Ureter (tissue), 1 donor: ENCODE data around the gene DCTN4. TPM values are rescaled to one million over a fixed set of nuclear protein-coding genes. Genes with fewer than 3 reads are reported as not detected.
"Not testable (repeated sequence)": the region's sequence is repeated elsewhere in the genome, so short reads cannot be mapped to it uniquely, and the experiment has no call there.

ENCODE experiments used
- DNase-seq: peaks from one replicate; pipeline ENCODE4 v3.0.0-alpha.2; 2020; ENCODE audit warnings: low spot score
- total RNA-seq: library from RNA; stranded (reverse); gene quantifications from one replicate; pipeline ENCODE4 v1.2.4, GENCODE V29; 2023
- donor health status: DM: yes; HTN: yes; CAD: no.

DCTN4 gene
- total RNA-seq = 93.0 TPM

DNA sequence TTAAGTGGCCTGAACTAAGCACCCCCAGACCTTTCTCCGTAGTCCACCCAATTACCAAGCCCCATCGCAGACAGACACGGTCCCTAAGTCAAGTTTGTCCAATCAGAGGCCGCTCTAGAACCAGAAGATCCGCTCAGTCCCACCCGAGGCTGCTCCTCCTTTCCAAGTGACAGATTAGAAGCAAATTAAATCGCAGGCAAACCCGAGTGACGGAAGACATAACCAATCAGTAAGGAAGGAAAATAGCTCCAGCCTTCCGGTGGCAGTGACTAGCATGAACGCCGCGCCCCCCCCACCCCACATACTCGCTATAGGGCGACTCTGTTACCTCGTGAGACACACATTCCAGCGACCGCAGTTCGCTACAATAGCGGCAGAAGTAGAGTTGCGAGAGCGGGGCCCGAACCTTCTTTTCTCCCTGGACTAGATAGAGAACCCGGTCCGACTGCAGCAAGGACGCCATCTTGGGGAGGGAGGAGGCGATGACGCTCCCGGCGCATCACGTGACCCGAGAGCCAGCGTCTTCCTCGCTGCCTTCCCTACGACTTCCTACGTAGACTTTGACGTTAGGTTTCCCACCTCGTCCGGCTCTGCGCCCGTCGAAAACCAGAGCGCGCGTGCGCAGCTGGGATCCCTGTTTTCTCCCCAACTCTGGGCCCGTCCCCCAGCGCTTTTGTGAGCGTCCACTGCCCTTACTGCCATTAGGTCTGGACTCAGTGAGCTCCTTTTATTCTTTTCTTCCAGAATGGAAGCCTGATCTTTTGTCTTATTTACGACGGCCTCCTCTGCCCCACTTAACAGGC is at the start of gene DCTN4:
Gene DCTN4 (minus strand): TSS at position 487 of the 803 bp plus-strand sequence. CDS start 24 bp downstream, at position 463.
- DNase-seq = peak; percentile 96

DNA sequence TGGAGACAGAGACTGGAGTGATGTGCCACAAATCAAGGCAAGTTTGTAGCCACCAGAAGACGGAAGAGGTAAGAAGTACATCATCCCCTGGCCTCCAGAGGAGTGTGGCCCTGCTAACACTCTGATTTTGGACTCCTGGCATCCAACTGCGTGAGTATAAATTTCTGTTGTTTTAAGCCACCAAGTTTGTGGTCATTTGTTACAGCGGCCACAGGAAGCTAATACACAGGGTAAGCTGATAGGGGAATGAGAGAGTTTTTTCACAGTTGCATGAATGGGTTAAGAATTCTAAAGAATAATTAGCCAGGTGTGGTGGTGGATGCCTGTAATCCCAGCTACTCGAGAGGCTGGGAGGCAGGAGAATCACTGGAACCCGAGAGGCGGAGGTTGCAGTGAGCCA is 45.6 kb upstream of the DCTN4 start:
- DNase-seq = no peak

DNA sequence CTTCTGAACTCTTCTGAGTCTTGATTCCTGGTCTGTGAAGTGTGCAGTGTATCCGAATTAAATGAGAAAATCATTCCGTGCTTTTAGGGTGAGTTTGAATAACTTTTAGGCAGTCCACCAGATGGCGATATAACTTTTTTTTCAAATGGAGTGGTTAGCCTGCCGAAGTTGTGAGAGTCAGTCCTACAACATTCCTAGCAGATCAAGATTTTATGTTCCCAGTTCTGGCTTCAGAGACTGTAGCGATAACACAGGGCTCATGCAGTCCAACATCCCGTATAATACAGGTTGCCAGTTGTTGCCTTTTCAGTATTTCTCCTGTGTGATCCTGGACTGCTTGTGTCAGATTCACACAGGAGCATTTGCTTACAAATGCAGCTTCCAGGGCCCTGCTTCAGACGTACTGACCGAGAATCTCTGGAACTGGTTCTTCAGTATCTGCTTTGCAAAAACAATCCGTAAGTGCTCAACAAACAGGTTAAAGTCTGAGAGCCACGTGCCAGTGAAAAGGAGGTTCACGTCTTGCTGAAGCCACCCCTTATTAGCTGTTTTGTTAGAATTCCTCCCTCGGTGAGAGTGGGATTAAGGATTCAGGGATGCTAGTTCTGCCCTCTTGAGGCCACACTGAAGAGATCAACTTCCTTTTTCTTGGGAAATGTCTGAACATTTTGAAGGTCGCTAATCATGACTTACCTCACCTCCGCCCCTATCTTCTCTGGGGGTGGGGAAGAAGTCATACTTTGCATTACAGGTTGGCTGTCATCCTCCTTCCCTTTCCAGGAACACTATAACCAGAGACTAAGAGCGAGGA is 42.5 kb upstream of the DCTN4 start:
- no peak for DNase-seq

DNA sequence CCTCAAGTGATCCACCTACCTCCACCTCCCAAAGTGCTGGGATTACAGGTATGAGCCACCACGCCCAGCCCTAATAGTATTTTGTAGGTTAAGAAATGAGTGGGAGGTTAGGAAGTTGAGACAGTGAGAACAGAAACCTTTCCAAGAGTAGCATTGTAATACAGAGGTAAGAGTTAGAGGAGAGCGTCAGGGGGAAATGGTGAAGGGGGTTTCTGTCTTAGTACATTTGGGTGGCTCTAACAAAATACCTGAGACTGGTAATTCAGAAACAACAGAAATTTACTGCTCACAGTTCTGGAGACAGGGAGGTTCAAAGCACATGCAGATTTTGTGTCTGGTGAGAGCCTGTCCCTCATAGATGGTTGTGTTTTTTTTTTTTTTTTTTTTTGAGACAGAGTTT is 38.6 kb upstream of the DCTN4 start:
- DNase-seq = no peak

DNA sequence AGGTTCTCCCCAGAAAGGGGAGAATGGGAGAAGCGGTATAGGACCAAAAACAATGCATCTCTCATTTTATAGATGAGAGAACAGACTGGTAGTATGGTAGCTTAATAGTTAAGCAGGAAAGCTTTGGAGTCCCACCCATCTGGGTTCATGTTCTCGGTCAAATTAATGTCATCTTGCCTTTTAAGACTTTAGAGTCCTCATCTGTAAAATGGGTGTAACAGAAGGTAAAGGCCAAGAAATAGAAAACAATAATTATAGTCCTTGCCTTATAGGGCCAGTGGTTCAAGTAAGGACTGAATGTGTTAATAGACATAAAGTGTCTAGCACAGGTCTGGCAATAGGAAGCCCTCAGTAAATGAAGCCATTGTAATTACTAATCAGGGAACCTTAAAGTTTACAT is 36.1 kb upstream of the DCTN4 start:
- DNase-seq = no peak

DNA sequence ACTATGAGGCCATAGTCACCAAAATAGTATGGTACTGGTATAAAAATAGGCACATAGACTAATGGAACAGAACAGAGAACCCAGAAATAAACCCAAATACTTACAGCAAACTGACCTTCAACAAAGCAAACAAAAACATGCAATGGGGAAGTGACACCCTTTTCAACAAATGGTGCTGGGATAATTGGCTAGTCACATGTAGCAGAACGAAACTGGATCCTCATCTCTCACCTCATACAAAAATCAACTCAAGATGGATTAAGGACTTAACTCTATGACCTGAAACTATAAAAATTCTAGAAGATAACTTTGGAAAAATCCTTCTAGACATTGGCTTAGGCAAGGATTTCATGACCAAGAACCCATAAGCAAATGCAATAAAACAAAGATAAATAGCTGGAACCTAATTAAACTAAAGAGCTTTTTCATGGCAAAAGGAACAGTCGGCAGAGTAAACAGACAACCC is 34.6 kb upstream of the DCTN4 start:
- DNase-seq = not testable (repeated sequence)

GRCh38 chr5:150791536-150791935 is 32.7 kb upstream of the DCTN4 start:
- DNase-seq = no peak

DNA sequence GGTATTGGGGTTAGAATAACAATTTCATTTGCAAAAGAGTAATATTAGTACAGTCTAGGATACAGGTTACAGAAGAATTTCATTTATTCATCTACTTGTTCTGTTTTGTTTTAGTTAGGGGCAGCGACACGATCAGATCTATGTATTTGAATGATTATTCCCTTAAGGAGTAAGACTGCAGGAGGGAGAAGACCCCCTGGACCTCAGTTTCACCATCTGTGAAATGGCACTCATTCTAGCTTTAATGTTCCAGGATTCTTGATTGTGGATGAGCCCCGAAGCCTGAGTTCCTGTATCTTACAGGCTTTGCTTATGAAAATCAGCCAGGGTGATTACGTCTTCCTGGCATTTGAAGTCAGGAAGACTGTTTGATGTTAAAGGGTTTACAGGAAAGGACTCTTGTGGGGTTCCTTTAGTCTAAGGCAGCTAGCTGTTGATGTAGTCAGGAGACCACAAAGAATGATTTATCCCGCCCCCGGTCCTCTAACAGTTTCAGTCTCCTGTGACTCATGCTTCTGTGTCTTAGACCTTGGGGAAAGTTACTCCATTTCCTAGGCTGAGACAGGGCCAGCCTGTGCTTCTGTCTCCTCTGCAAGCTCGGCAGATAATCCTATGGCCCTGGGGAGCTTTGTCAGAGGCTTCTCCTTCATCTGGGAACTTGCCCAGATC is 31.3 kb upstream of the DCTN4 start:
- DNase-seq = peak; percentile 57

DNA sequence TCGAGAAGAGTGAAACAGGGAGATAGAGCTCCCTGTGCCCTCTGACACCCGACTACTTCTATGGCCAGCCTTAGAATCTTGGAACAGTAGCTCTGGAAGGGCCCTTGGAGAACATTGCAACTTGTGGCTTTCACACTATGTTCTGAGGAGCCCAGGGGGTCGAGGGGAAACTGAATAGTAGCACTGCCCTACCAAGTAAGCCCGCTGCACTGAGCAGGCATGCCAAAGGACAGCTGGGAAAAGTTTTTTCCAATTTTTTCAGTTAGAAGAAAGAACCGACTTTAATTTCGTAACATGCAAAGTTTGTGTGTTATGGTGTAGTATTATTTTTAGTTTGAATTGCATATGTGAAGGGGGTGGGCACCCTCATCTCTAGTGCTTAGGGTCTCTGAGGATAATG is 30.6 kb upstream of the DCTN4 start:
- DNase-seq = no peak

- no peak for DNase-seq
Observed at GRCh38 chr5:150788977-150789376, 30.2 kb upstream of the DCTN4 start.

- DNase-seq = no peak
Observed at GRCh38 chr5:150787656-150788055, 28.8 kb upstream of the DCTN4 start.

DNA sequence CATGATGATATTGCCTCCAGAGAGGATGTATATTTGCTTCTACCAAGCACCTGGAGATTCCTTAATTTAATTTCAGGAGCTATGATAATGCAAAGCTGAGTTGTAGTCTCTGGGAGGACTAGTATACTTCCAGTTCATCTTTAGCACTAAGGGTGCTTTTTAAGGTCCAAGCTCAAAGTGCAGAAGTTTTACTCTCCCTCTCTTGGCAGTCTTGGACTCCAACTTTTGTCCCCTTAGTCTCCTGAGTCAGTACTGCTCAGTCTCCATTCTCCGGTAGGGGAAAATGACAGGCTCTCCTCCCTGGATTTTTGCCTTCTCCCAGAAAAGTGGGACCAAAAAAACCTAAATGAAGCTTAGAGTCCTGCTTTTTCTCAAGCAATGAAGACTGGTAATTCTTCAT is 28.1 kb upstream of the DCTN4 start:
- no peak for DNase-seq

DNA sequence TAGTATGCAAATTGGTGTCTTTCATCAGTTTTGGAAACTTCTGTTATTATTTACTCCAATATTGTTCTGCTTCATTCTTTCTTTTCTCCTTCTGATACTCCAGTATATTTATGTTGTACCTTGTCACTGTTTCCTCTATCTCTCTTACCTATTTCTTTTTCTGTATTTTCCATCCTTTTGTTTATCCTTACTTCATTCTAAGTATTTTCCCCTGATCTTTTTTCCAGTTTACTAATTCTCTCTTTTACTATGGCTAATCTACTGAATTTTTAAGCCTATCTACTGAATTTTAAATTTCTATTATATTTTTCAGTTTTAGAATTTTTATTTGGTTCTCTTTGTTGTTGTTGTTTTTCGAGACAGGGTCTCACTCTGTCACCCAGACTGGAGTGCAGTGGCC is 27.1 kb upstream of the DCTN4 start:
- DNase-seq = no peak

DNA sequence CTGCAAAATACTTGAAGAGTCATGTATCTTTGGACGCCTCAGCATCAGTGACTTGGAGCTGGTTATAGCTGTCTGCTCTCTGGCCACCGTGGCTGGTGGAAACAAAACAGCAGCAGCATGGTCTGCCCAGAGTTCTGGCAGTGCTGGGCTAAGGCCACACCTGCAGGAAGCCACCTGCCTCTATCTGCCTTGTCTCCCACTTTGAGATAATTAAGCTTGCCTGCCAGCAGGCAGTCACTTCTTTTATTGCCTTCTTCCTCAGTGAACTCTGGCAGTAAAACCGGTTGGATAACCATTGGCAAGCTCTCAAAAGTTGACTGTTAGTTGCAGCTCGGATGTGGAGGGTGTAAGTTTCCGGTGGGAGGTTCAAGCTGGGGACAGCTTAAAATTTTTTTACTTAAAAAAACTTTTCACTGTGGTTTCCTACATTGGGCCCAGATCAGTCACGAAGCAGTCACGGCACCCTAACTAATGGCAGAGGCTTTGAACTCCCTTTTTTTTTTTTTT is 24.7 kb upstream of the DCTN4 start:
- DNase-seq = peak; percentile 89

GRCh38 chr5:150782850-150783249 is 24.0 kb upstream of the DCTN4 start:
- no peak for DNase-seq

GRCh38 chr5:150781706-150782614 is 23.1 kb upstream of the DCTN4 start:
- peak; percentile 67 for DNase-seq

DNA sequence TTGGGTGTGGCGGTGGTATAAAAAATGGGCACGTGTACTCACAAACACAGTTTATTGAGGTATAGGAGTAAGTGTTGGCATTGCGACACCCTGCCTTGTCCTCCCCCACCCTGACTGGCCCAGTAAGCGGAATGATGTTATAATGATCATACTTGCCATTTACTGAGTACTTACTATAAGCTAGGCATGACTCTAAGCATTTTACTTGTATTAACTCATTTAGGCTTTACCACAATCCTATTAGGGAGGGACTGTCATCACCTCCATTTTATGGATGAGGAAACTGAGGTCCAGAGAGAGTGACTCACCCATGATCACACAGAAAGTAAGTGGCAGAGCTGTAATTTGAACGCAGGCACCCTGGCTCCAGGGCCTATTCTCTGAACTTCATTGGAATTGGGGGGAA is 22.0 kb upstream of the DCTN4 start:
- DNase-seq = no peak

- DNase-seq = no peak
Observed at GRCh38 chr5:150780187-150780692, 21.4 kb upstream of the DCTN4 start.

DNA sequence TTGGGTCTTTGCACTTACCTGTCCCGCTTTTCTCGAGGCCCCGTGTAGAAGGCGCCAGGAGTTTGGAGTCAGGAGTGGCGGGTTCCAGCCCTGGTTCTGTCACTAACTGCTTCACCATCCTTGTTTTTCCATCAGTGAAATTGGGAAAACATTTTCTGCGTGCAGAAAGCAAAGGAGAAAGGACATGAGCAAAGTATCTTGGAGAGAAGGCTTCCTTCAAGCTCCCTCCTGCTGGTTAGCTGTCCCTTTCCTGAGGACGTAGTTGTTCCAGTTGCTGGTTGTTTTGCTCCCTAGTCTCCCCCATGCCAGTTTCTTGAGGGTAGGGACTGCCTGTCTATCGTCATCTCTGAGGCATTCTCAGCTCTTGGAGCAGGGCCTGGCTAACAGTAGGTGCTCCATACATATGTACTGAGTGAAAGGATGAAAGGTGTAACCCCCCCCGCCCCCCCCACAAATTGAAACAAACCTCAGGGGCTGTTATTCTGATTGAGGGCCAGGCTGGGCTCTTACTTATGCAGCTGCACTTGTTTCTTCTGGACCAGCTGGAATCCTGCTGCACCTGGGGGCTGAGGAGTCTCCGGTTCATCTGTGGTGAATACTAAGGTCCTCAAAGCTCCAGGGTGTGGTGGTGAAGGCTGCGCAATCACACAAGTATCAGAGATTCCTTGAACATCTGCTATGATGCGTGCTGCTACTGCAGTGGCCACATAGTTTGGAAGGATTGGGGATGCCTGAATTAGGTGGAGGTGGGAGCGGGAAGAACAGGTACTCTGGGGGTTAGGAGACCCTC is 20.8 kb upstream of the DCTN4 start:
- DNase-seq = no peak
